Body of pancreas (tissue), 4 donors: ENCODE results near the gene GNB5. TPM values are rescaled to one million over a fixed set of nuclear protein-coding genes. Genes with fewer than 3 reads are reported as not detected.

Source experiments
- ATAC-seq: fragments of 150-250 bp; one replicate; pipeline ENCODE4 v1.9.1; 2016
- DNase-seq, 4 donors: peaks; one replicate each; pipeline ENCODE4 v3.0.0-alpha.2; 2019
- H3K27ac ChIP-seq, 4 donors: fragments of 200-600 bp; sonication (generic); 1 replicate in 3 of 4; 2 replicates in 1 of 4; pipeline versions ENCODE4 v1.5.1 to v1.6.1; 2016 to 2019; ENCODE audit warnings: mild to moderate bottlenecking in 1 of 4, mixed read lengths in 1 of 4, moderate library complexity in 1 of 4
- H3K27me3 ChIP-seq, 2 donors: fragments of 200-600 bp; sonication (generic); one replicate each; pipeline ENCODE4 v1.6.0; 2016; ENCODE audit warnings: mild to moderate bottlenecking in 1 of 2
- H3K36me3 ChIP-seq, 2 donors: fragments of 200-600 bp; sonication (generic); replicated peaks in 1 of 2; 2 replicates each; pipeline ENCODE4 v1.5.1; 2016; ENCODE audit warnings: low read depth in 2 of 2; ENCODE audit not compliant: insufficient read depth in 1 of 2
- H3K4me1 ChIP-seq: fragments of 200-600 bp; sonication (generic); one replicate; pipeline ENCODE4 v1.6.0; 2016
- H3K4me3 ChIP-seq, 2 donors: fragments of 200-600 bp; sonication (generic); 1 replicate in 1 of 2; 2 replicates in 1 of 2; pipeline ENCODE4 v1.5.1; 2016 to 2019
- H3K9me3 ChIP-seq, 3 donors: fragments of 200-600 bp; sonication (generic); 1 replicate in 2 of 3; 2 replicates in 1 of 3; pipeline ENCODE4 v1.5.1; 2016
- POLR2A ChIP-seq, 3 donors: fragments of 450-650 bp; IDR thresholded peaks; one replicate each; pipeline ENCODE4 v1.6.1; 2016; ENCODE audit warnings: antibody characterized with exemption in 3 of 3, mild to moderate bottlenecking in 2 of 3
- WGBS, 2 donors: methylation state at CpG; one replicate each; pipeline ENCODE4 v1.1.5; 2017; 5-methylcytosine and 5-hydroxymethylcytosine counted together
- intact Hi-C: fragments of 100-400 bp; cut with DNase I; formaldehyde crosslinking; loops from one replicate; pipeline ENCODE4 v1.15.1; 2023
- total RNA-seq, 2 donors: library from RNA; depleted of rRNA; stranded (reverse); fragments of >200 nt; gene quantifications; one replicate each; pipeline ENCODE4 v1.1.0, GENCODE V29; 2016
- TF ChIP-seq, protein P1 (sequence below), 7 experiments: fragments of 450-650 bp in 4 of 7; fragments of 200-600 bp in 3 of 7; sonication (generic) in 3 of 7; IDR thresholded peaks; one replicate each; pipeline ENCODE4 v1.5.1; 2016 to 2019; ENCODE audit warnings: antibody characterized with exemption in 7 of 7

Gene GNB5
- total RNA-seq, 2 donors from 2014 or later, result 15.8 to 25.2 TPM

DNA sequence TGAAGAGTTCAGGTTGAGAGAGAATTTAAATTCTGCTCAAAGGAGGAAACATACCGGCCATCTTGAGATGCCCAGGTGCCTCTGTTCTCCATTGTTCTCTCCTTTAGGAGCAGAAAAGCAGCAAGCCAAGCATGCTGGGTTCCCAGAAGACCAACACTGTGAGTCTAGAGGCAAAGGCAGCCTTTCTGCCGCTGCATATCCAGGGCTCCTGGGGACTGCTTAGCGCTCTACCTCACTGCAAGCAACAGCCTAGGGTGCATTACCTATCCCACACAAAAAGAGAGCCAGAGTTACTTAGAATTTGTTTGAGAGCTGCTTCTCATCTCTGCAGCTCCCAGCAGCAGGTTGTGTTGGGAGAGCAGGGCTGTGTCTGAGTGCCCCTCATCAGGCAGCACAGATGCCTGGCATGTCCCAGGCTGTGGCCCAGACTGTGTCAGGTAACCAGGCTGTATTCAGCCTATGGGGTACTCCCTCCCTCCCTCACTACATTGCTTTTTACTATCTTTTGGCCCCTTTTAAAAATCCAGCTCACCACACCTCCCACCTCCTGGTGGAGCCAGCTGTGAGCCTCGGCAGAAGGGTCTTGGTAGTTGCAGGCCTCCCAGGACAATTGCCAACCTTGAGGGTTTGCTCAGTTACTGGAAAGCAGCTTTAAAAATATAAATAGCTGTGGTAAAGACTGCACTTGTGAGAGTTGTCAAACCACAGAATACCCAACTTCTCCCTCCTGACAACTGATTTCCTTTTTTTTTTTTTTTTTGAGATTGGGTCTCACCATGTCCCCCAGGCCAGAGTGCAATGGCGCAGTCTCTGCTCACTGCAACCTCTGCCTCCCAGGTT, 108.8 kb downstream of the GNB5 start:
- 84 to 85% methylated on average over 5 of the region's 5 CpGs for WGBS, 2 donors
- H3K27ac ChIP-seq, result no peak overlapping the region
- peaks cover 9% of the 10 kb centered on the region for H3K4me1 ChIP-seq

DNA sequence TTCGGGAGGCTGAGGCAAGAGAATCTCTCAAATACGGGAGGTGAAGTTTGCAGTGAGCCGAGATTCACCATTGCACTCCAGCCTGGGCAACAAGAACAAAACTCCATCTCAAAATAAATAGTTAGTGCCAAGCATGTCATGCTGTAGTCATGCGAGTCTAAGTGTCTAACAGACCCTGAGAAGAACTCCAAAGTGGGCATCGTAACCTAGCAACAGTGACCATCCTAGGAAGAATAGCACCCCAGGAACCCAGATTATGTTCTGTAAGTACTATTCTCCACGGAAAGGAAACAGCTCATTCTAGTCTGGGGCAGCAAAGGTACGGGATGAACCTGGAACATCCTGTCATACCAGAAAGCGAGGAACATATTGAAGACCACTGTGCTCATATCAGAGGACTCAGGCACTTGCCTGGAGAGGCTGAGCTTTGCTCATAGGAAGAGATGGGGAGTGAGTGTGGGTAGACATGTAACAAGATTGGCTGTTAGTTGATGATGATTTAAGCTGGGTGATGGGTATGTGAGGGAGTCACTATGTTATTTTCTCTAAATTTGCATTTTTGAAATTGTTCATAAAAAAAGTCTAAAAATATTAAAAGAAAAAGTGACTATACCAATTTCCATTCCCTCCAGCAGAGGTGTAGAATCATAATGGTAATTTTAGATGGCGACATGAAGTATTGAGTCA, 110.3 kb downstream of the GNB5 start:
- Histone ChIP-seq H3K27me3 (no peaks in the 10 kb centered on the region), H3K4me1 (peaks cover 9% of the 10 kb centered on the region), H3K36me3 (no peaks in the 10 kb centered on the region), H3K27ac (no peak overlapping the region), H3K9me3 (no peaks in the 10 kb centered on the region), H3K4me3 (no peak overlapping the region)
- no peak for ATAC-seq
- no peak for TF ChIP-seq POLR2A (IDR thresholded peaks at IDR 0.05)
- TF ChIP-seq, protein P1, sequence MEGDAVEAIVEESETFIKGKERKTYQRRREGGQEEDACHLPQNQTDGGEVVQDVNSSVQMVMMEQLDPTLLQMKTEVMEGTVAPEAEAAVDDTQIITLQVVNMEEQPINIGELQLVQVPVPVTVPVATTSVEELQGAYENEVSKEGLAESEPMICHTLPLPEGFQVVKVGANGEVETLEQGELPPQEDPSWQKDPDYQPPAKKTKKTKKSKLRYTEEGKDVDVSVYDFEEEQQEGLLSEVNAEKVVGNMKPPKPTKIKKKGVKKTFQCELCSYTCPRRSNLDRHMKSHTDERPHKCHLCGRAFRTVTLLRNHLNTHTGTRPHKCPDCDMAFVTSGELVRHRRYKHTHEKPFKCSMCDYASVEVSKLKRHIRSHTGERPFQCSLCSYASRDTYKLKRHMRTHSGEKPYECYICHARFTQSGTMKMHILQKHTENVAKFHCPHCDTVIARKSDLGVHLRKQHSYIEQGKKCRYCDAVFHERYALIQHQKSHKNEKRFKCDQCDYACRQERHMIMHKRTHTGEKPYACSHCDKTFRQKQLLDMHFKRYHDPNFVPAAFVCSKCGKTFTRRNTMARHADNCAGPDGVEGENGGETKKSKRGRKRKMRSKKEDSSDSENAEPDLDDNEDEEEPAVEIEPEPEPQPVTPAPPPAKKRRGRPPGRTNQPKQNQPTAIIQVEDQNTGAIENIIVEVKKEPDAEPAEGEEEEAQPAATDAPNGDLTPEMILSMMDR (IDR thresholded peaks at IDR 0.05), result no peak
- 83 to 88% methylated on average over 9 of the region's 9 CpGs for WGBS, 2 donors
- no peak for DNase-seq
- intact Hi-C loops, result no loop called here

More for the DNA sequence above, 108.8 kb downstream of the GNB5 start:
- TF ChIP-seq, protein P1 (IDR thresholded peaks at IDR 0.05), result no peak
- no peak for TF ChIP-seq POLR2A (IDR thresholded peaks at IDR 0.05)
- Histone ChIP-seq H3K9me3 (no peaks in the 10 kb centered on the region), H3K36me3 (no peaks in the 10 kb centered on the region), H3K27me3 (no peaks in the 10 kb centered on the region), H3K4me3 (no peak overlapping the region)
- ATAC-seq, result no peak
- no peak for DNase-seq
- intact Hi-C loops, result no loop called here

DNA sequence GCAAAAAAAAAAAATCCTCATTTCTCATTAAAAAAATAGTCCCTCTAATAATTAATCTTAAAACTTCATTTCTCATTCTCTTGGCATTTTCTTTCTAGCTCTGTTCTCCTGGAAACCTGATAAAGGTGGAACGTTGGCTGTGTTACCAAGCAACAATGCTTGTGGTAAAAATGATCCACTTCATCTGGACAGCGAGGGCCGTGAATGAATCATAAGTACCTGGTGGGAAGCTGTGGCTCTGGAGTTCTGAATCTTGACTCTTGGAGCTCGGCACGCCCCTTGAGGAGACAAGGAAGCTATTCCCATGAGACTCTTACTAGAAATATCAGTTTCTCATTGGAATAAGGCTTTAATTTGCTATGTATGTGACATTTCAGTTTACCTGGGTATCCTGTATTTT, 111.2 kb downstream of the GNB5 start:
- no peak for DNase-seq
- Histone ChIP-seq H3K9me3 (no peaks in the 10 kb centered on the region), H3K4me3 (no peak overlapping the region), H3K36me3 (no peaks in the 10 kb centered on the region), H3K27ac (no peak overlapping the region), H3K27me3 (no peaks in the 10 kb centered on the region), H3K4me1 (peaks cover 9% of the 10 kb centered on the region)
- WGBS, 2 donors, result 57 to 72% methylated on average over 5 of the region's 5 CpGs
- no peak for ATAC-seq
- intact Hi-C loops, result no loop called here
- TF ChIP-seq, protein P1 (IDR thresholded peaks at IDR 0.05), result no peak
- TF ChIP-seq POLR2A (IDR thresholded peaks at IDR 0.05), result no peak

DNA sequence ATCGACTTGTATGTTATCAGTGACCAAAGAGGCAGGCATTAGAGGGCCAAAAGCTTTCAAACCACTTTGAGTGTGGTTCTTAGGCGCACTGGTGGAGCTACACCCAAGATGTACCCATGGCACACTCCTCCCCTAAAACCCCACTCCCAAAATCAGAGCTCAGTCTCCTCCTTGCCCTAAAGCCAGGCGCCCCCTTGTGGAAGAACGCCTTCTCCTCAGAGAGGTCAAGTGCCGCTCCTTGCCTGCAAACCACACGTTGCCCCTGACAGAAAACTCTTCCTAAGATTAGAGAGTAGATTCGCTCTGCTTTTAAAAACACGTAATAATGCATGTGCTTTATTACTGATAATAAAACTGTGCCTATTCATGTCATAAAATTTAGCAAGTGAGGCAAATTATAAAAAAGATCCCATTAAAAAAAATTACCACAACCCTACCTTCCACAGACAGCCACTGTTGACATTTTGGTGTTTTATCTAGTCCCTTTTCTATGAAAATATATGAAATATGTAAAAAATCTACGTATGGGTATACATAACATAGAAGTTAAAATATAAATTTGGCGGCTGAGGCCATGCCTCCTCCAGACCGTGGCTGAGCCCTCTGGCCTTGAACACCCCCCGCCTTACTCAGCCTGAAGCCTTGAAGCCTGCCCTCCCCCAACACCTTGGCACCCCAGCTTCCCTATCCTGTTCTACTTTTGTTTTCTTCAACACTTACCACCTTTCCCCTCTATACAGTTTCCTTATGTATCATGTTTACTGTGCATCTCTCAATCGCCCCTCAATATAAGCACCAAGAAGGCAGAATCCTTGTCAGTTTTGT, 112.1 kb downstream of the GNB5 start:
- Histone ChIP-seq H3K4me3 (no peak overlapping the region), H3K27ac (no peak overlapping the region), H3K4me1 (peaks cover 9% of the 10 kb centered on the region), H3K9me3 (no peaks in the 10 kb centered on the region), H3K36me3 (no peaks in the 10 kb centered on the region), H3K27me3 (no peaks in the 10 kb centered on the region)
- intact Hi-C loops, result no loop called here
- 34 to 35% methylated on average over 12 to 13 of the region's 13 CpGs for WGBS, 2 donors
- ATAC-seq, result peak; percentile 77
- peak; percentile 80 to 89 (median 83) for DNase-seq
- no peak for TF ChIP-seq POLR2A (IDR thresholded peaks at IDR 0.05)
- TF ChIP-seq, protein P1 (IDR thresholded peaks at IDR 0.05), result peak; percentile 44 to 79 (median 74)
